Astrocyte of the spinal cord (primary cell): Measurements from ENCODE around the gene ORAI1.
"Not testable (repeated sequence)": the region's sequence is repeated elsewhere in the genome, so short reads cannot be mapped to it uniquely, and the experiment has no call there.

Experiments used
- DNase-seq: peaks from one replicate; pipeline ENCODE4 v3.0.0; 2011; ENCODE audit warnings: low read depth, low spot score
- H3K4me3 ChIP-seq: 2 replicates; pipeline ENCODE4 v1.5.1; 2011; ENCODE audit warnings: low read depth, mild to moderate bottlenecking, low read length, moderate library complexity
- CTCF ChIP-seq: IDR thresholded peaks from 2 replicates; pipeline ENCODE4 v1.5.1; 2012; ENCODE audit warnings: low read depth, mild to moderate bottlenecking, low read length, inconsistent platforms
- in situ Hi-C: cut with HindIII; loops from 2 replicates; pipeline ENCODE4 v1.10.0; 2017; ENCODE audit warnings: low sequenced_read_pairs

The ORAI1 gene

GRCh38 chr12:121632069-121632970, 6.0 kb downstream of the ORAI1 start:
- no peak for TF ChIP-seq CTCF
- H3K4me3 ChIP-seq = no peak overlapping the region
- in situ Hi-C loops = no loop called here
- DNase-seq = no peak

GRCh38 chr12:121633833-121634196, 7.5 kb downstream of the ORAI1 start:
- H3K4me3 ChIP-seq, DNase-seq, in situ Hi-C loops: not testable (repeated sequence)

- H3K4me3 ChIP-seq = no peak overlapping the region
- TF ChIP-seq CTCF = no peak
- in situ Hi-C loops = no loop called here
- no peak for DNase-seq
Measured at GRCh38 chr12:121634836-121635235, 8.5 kb downstream of the ORAI1 start.

GRCh38 chr12:121637231-121637914, 11.0 kb downstream of the ORAI1 start:
- in situ Hi-C loops = no loop called here
- H3K4me3 ChIP-seq = no peak overlapping the region
- DNase-seq = no peak
- no peak for TF ChIP-seq CTCF

- in situ Hi-C loops = no loop called here
- no peak overlapping the region for H3K4me3 ChIP-seq
- no peak for TF ChIP-seq CTCF
- DNase-seq = no peak
Measured at GRCh38 chr12:121638298-121639202, 12.2 kb downstream of the ORAI1 start.

- TF ChIP-seq CTCF = no peak
- H3K4me3 ChIP-seq = no peak overlapping the region
- in situ Hi-C loops = no loop called here
- DNase-seq = no peak
Measured at GRCh38 chr12:121641343-121641630, 15.0 kb downstream of the ORAI1 start.
